Liver (tissue), 3 donors: Measurements from ENCODE around the gene SLC2A4RG.

Experiments used
- HNF4G ChIP-seq: IDR thresholded peaks from 2 replicates; pipeline ENCODE4 v1.6.1; 2016; ENCODE audit warnings: antibody characterized with exemption
- JUND ChIP-seq, 2 donors: IDR thresholded peaks; 2 replicates each; pipeline ENCODE4 v1.6.1; 2016; ENCODE audit warnings: antibody characterized with exemption in 2 of 2
- RAD21 ChIP-seq, 2 donors: IDR thresholded peaks; 2 replicates each; pipeline ENCODE4 v1.6.1; 2016; ENCODE audit warnings: antibody characterized with exemption in 2 of 2, mild to moderate bottlenecking in 2 of 2
- TAF1 ChIP-seq: conservative IDR thresholded peaks from 2 replicates; pipeline ENCODE4 v1.6.1; 2016; ENCODE audit warnings: antibody characterized with exemption, mild to moderate bottlenecking
- YY1 ChIP-seq: IDR thresholded peaks from 2 replicates; pipeline ENCODE4 v1.6.1; 2016; ENCODE audit warnings: antibody characterized with exemption, mild to moderate bottlenecking
- TF ChIP-seq, protein P1 (sequence below): fragments of 150-350 bp; IDR thresholded peaks from 2 replicates; pipeline ENCODE4 v1.5.1; 2017; ENCODE audit warnings: improper control_type of control experiment, low read depth, low read length; ENCODE audit not compliant: missing input control
- TF ChIP-seq, protein P2 (sequence below): IDR thresholded peaks from 2 replicates; pipeline ENCODE4 v1.6.1; 2016; ENCODE audit warnings: antibody characterized with exemption, mild to moderate bottlenecking
- TF ChIP-seq, protein P3 (sequence below): IDR thresholded peaks from 2 replicates; pipeline ENCODE4 v1.6.1; 2016; ENCODE audit warnings: antibody characterized with exemption
- TF ChIP-seq, protein P4 (sequence below): IDR thresholded peaks from 2 replicates; pipeline ENCODE4 v1.6.1; 2016; ENCODE audit warnings: antibody characterized with exemption
- donor health status: healthy.
- donor health status: healthy.

DNA sequence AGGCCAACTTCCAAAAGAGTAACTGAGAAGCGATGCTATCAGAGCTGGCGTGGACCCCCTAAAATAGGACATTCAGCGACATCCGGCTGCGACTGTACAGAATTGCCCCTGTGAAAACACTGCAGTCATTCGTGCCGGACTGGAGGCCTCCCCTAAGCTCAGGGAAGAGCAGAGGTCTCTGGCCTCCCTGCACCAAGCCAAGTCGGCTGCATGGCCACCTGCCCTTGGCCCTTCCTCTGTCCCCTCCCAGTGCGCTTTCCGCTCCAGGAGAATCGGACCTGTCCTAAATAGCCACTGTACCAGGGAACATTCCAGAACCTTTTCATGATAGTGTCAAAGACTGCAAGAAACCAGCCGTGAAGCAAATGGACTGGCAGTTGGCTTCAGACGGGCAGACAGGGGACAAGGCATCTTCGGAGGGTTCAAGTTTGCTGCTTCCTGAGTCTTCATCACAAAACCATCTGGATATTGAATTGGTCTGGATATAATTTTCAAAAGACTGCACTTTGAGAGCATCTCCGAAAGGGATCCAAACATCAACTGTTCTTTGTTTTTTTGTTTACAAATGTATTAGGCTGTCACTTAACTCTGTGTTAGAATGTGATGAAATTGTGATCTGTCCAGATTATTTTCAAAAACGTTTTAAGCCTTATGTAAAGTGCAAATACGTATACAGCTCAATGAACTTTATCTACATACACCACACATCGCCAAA lies 16.5 kb downstream of the SLC2A4RG start:
- TF ChIP-seq, protein P1, sequence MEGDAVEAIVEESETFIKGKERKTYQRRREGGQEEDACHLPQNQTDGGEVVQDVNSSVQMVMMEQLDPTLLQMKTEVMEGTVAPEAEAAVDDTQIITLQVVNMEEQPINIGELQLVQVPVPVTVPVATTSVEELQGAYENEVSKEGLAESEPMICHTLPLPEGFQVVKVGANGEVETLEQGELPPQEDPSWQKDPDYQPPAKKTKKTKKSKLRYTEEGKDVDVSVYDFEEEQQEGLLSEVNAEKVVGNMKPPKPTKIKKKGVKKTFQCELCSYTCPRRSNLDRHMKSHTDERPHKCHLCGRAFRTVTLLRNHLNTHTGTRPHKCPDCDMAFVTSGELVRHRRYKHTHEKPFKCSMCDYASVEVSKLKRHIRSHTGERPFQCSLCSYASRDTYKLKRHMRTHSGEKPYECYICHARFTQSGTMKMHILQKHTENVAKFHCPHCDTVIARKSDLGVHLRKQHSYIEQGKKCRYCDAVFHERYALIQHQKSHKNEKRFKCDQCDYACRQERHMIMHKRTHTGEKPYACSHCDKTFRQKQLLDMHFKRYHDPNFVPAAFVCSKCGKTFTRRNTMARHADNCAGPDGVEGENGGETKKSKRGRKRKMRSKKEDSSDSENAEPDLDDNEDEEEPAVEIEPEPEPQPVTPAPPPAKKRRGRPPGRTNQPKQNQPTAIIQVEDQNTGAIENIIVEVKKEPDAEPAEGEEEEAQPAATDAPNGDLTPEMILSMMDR = no peak
- no peak for TF ChIP-seq YY1
- no peak for TF ChIP-seq RAD21 (IDR thresholded peaks at IDR 0.05)
- no peak for TF ChIP-seq TAF1
- TF ChIP-seq, protein P2, sequence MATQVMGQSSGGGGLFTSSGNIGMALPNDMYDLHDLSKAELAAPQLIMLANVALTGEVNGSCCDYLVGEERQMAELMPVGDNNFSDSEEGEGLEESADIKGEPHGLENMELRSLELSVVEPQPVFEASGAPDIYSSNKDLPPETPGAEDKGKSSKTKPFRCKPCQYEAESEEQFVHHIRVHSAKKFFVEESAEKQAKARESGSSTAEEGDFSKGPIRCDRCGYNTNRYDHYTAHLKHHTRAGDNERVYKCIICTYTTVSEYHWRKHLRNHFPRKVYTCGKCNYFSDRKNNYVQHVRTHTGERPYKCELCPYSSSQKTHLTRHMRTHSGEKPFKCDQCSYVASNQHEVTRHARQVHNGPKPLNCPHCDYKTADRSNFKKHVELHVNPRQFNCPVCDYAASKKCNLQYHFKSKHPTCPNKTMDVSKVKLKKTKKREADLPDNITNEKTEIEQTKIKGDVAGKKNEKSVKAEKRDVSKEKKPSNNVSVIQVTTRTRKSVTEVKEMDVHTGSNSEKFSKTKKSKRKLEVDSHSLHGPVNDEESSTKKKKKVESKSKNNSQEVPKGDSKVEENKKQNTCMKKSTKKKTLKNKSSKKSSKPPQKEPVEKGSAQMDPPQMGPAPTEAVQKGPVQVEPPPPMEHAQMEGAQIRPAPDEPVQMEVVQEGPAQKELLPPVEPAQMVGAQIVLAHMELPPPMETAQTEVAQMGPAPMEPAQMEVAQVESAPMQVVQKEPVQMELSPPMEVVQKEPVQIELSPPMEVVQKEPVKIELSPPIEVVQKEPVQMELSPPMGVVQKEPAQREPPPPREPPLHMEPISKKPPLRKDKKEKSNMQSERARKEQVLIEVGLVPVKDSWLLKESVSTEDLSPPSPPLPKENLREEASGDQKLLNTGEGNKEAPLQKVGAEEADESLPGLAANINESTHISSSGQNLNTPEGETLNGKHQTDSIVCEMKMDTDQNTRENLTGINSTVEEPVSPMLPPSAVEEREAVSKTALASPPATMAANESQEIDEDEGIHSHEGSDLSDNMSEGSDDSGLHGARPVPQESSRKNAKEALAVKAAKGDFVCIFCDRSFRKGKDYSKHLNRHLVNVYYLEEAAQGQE = no peak
- TF ChIP-seq HNF4G = no peak
- no peak for TF ChIP-seq JUND (IDR thresholded peaks at IDR 0.05)
- TF ChIP-seq, protein P3, sequence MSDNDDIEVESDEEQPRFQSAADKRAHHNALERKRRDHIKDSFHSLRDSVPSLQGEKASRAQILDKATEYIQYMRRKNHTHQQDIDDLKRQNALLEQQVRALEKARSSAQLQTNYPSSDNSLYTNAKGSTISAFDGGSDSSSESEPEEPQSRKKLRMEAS = no peak
- TF ChIP-seq, protein P4, sequence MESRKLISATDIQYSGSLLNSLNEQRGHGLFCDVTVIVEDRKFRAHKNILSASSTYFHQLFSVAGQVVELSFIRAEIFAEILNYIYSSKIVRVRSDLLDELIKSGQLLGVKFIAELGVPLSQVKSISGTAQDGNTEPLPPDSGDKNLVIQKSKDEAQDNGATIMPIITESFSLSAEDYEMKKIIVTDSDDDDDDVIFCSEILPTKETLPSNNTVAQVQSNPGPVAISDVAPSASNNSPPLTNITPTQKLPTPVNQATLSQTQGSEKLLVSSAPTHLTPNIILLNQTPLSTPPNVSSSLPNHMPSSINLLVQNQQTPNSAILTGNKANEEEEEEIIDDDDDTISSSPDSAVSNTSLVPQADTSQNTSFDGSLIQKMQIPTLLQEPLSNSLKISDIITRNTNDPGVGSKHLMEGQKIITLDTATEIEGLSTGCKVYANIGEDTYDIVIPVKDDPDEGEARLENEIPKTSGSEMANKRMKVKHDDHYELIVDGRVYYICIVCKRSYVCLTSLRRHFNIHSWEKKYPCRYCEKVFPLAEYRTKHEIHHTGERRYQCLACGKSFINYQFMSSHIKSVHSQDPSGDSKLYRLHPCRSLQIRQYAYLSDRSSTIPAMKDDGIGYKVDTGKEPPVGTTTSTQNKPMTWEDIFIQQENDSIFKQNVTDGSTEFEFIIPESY = no peak
